Erythroblast (primary cell): ENCODE data around the gene GFOD1.

Source experiments
- DNase-seq, 2 experiments: peaks; one replicate each; lab custom pipeline; 2025; lab: John Stamatoyannopoulos, UW
- GATA1 ChIP-seq: IDR thresholded peaks from 2 replicates; pipeline ENCODE4 v1.6.1; 2011; ENCODE audit warnings: low read depth, mild to moderate bottlenecking, control low read depth, low read length, moderate library complexity
- POLR2A ChIP-seq: IDR thresholded peaks from 2 replicates; pipeline ENCODE4 v1.6.1; 2011; ENCODE audit warnings: mild to moderate bottlenecking, low read length

The GFOD1 gene

GRCh38 chr6:13384966-13385365 is 102.4 kb downstream of the GFOD1 start:
- DNase-seq: peak; percentile 36 to 48
- TF ChIP-seq POLR2A (no peak), GATA1 (no peak)

GRCh38 chr6:13384506-13384905 is 102.9 kb downstream of the GFOD1 start:
- DNase-seq: no peak
- TF ChIP-seq GATA1: no peak
- TF ChIP-seq POLR2A: no peak

GRCh38 chr6:13383328-13384163 is 103.9 kb downstream of the GFOD1 start:
- TF ChIP-seq GATA1 (no peak), POLR2A (no peak)
- DNase-seq: peak; percentile 40 to 61

- TF ChIP-seq POLR2A (no peak), GATA1 (no peak)
- DNase-seq: peak in 1 of 2 experiments; percentile 17
Measured at GRCh38 chr6:13380761-13381160, 106.6 kb downstream of the GFOD1 start.

GRCh38 chr6:13378669-13379590 is 108.5 kb downstream of the GFOD1 start:
- no peak for TF ChIP-seq GATA1
- TF ChIP-seq POLR2A: no peak
- DNase-seq: peak; percentile 30 to 36

GRCh38 chr6:13377054-13377758 is 110.2 kb downstream of the GFOD1 start:
- DNase-seq: no peak
- TF ChIP-seq POLR2A (no peak), GATA1 (no peak)

- TF ChIP-seq GATA1 (no peak), POLR2A (no peak)
- no peak for DNase-seq
Measured at GRCh38 chr6:13375360-13375878, 112.0 kb downstream of the GFOD1 start.

GRCh38 chr6:13373919-13374318 is 113.5 kb downstream of the GFOD1 start:
- DNase-seq: no peak
- no peak for TF ChIP-seq GATA1
- no peak for TF ChIP-seq POLR2A

- no peak for DNase-seq
- TF ChIP-seq GATA1 (no peak), POLR2A (no peak)
Measured at GRCh38 chr6:13373488-13373886, 113.9 kb downstream of the GFOD1 start.

- TF ChIP-seq GATA1 (no peak), POLR2A (no peak)
Measured at GRCh38 chr6:13372688-13373487, 114.5 kb downstream of the GFOD1 start.

GRCh38 chr6:13372076-13372475 is 115.3 kb downstream of the GFOD1 start:
- DNase-seq: no peak
- no peak for TF ChIP-seq POLR2A
- TF ChIP-seq GATA1: no peak

More at GRCh38 chr6:13372688-13373487, 114.5 kb downstream of the GFOD1 start:
- no peak for DNase-seq

- TF ChIP-seq POLR2A: no peak
Measured at GRCh38 chr6:13371421-13372072, 115.9 kb downstream of the GFOD1 start.

GRCh38 chr6:13370623-13371022 is 116.8 kb downstream of the GFOD1 start:
- DNase-seq: no peak
- TF ChIP-seq POLR2A (no peak), GATA1 (no peak)

More at GRCh38 chr6:13371421-13372072, 115.9 kb downstream of the GFOD1 start:
- DNase-seq: no peak
